ENCODE measurements around the gene AP2M1. TPM values are rescaled to one million over a fixed set of nuclear protein-coding genes. Genes with fewer than 3 reads are reported as not detected.
A peak's percentile ranks its signal among the peaks of the same experiment; 100 is the strongest.

AP2M1 gene
- polyA plus RNA-seq, 1 experiment, result 963 TPM

DNA sequence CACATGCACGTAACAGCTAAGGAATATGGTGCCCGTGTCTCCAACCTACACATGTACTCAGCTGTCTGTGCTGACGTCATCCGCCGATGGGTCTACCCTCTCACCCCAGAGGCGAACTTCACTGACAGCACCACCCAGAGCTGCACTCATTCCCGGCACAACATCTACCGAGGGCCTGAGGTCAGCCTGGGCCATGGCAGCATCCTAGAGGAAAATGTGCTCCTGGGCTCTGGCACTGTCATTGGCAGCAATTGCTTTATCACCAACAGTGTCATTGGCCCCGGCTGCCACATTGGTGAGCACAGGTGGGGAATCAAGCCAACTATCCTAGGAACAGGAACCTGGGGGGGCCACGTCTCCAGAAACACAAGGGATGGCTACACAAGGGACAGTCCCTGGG lies 34.2 kb upstream of the AP2M1 start:
- H3K9me3 ChIP-seq (ENCODE audit: control insufficient read depth, insufficient read depth, low read length), result no peaks in the 10 kb centered on the region
- ChIA-PET CTCF (interaction anchor here (1.1 kb wide), 1 partner anchor 245 kb away, joined by 7 read pairs; no protein-coding TSS in a partner anchor), POLR2A (no interaction called here)
- no peak overlapping the region for H3K27ac ChIP-seq (ENCODE audit: low read depth, low read length)
- H3K27me3 ChIP-seq (ENCODE audit: control insufficient read depth, insufficient read depth, low read length), result no peaks in the 10 kb centered on the region
- DNase-seq (ENCODE audit: low read depth, low spot score), result no peak
- TF ChIP-seq CTCF (IDR thresholded peaks at IDR 0.05; ENCODE audit: low read depth, low read length), result no peak
- no peak overlapping the region for H3K4me3 ChIP-seq (ENCODE audit: low read depth, low read length)

- POLR2A ChIA-PET, result no interaction called here
- no peak overlapping the region for H3K27ac ChIP-seq (ENCODE audit: low read depth, low read length)
- H3K4me3 ChIP-seq (ENCODE audit: low read depth, low read length), result no peak overlapping the region
- no peak for DNase-seq (ENCODE audit: low read depth, low spot score)
- H3K9me3 ChIP-seq (ENCODE audit: control insufficient read depth, insufficient read depth, low read length), result no peaks in the 10 kb centered on the region
- no peak for TF ChIP-seq CTCF (IDR thresholded peaks at IDR 0.05; ENCODE audit: low read depth, low read length)
- CTCF ChIA-PET, result no interaction called here
- no peaks in the 10 kb centered on the region for H3K27me3 ChIP-seq (ENCODE audit: control insufficient read depth, insufficient read depth, low read length)
Observed at GRCh38 chr3:184142199-184142598, 32.5 kb upstream of the AP2M1 start.

GRCh38 chr3:184143327-184143726 lies 31.3 kb upstream of the AP2M1 start:
- H3K27me3 ChIP-seq (ENCODE audit: control insufficient read depth, insufficient read depth, low read length), result no peaks in the 10 kb centered on the region
- H3K4me3 ChIP-seq (ENCODE audit: low read depth, low read length), result no peak overlapping the region
- ChIA-PET POLR2A (interaction anchor here (0.6 kb wide), 1 partner anchor 48 kb away, joined by 5 read pairs; no protein-coding TSS in a partner anchor), CTCF (interaction anchor here (1.3 kb wide), 1 partner anchor 107 kb away, joined by 4 read pairs; the partner anchor contains the start of gene EEF1AKMT4)
- H3K27ac ChIP-seq (ENCODE audit: low read depth, low read length), result no peak overlapping the region
- no peak for DNase-seq (ENCODE audit: low read depth, low spot score)
- no peaks in the 10 kb centered on the region for H3K9me3 ChIP-seq (ENCODE audit: control insufficient read depth, insufficient read depth, low read length)
- no peak for TF ChIP-seq CTCF (IDR thresholded peaks at IDR 0.05; ENCODE audit: low read depth, low read length)

DNA sequence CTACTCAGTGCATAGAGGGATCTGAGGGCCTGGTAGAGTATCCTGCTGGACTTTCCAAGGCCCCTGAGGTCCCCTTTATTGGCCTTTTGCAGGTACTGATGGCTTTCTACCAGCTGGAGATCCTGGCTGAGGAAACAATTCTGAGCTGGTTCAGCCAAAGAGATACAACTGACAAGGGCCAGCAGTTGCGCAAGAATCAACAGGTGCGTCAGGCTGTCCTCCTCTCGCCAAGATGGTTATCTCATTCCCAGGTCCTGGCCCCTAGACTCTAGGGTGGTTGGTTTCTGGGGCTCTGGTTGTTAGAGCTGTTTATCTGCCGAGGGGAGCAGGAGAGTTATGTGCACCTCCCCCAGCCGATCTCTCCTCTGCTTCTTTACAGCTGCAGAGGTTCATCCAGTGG lies 30.1 kb upstream of the AP2M1 start:
- H3K27me3 ChIP-seq (ENCODE audit: control insufficient read depth, insufficient read depth, low read length), result no peaks in the 10 kb centered on the region
- ChIA-PET POLR2A (interaction anchor here (1.6 to 2.2 kb wide), 3 partner anchors 10 to 32 kb away, joined by 6 to 9 read pairs (median 8); partner anchors contain the start of genes DVL3 and EIF2B5), CTCF (interaction anchor here (0.9 to 2.5 kb wide), 6 partner anchors 9 to 249 kb away, joined by 3 to 10 read pairs (median 4); partner anchors contain the start of genes EEF1AKMT4 and EIF2B5)
- H3K27ac ChIP-seq (ENCODE audit: low read depth, low read length), result peak overlapping the region; percentile 39
- H3K9me3 ChIP-seq (ENCODE audit: control insufficient read depth, insufficient read depth, low read length), result no peaks in the 10 kb centered on the region
- H3K4me3 ChIP-seq (ENCODE audit: low read depth, low read length), result no peak overlapping the region
- TF ChIP-seq CTCF (IDR thresholded peaks at IDR 0.05; ENCODE audit: low read depth, low read length), result no peak
- no peak for DNase-seq (ENCODE audit: low read depth, low spot score)

DNA sequence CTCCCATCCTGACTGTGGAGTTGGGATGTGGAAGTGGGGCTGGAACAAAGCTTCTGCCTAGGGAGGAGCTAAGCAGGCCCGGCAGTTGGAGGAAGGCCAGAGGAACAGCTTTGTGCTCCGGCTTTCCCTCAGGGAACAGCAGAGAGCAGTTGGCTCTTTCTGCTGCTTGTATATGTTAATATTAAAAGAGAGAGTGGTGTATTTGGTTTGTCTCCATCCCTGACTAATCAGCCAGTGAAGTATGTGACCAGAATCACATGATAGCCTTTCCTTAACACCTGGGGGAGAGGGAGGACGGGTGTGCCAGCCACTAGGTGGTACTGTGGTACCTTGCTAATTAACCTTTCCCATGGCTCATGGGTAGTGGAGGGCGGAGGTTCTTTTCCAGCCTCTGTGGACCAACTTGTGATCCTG lies 29.5 kb upstream of the AP2M1 start:
- ChIA-PET POLR2A (interaction anchor here (0.6 to 2.2 kb wide), 4 partner anchors 10 to 95 kb away, joined by 3 to 9 read pairs (median 7); partner anchors contain the start of genes DVL3 and EIF2B5), CTCF (interaction anchor here (0.6 to 2.5 kb wide), 10 partner anchors 10 to 249 kb away, joined by 3 to 10 read pairs (median 4); partner anchors contain the start of genes EEF1AKMT4 and EIF2B5)
- peak; percentile 48 for TF ChIP-seq CTCF (IDR thresholded peaks at IDR 0.05; ENCODE audit: low read depth, low read length)
- H3K27me3 ChIP-seq (ENCODE audit: control insufficient read depth, insufficient read depth, low read length), result no peaks in the 10 kb centered on the region
- no peaks in the 10 kb centered on the region for H3K9me3 ChIP-seq (ENCODE audit: control insufficient read depth, insufficient read depth, low read length)
- DNase-seq (ENCODE audit: low read depth, low spot score), result no peak
- no peak overlapping the region for H3K4me3 ChIP-seq (ENCODE audit: low read depth, low read length)
- H3K27ac ChIP-seq (ENCODE audit: low read depth, low read length), result peak overlapping the region; percentile 39

All from AG04450 (cell line).